GM19452 (cell line): ENCODE data around the gene MICAL2.
"Not testable (repeated sequence)": the region's sequence is repeated elsewhere in the genome, so short reads cannot be mapped to it uniquely, and the experiment has no call there.

Experiments
- ATAC-seq: cut with Tn5 transposase; IDR thresholded peaks from one replicate; pipeline ENCODE4 v1.9.1; 2021; ENCODE audit not compliant: unreplicated experiment

Gene MICAL2

DNA sequence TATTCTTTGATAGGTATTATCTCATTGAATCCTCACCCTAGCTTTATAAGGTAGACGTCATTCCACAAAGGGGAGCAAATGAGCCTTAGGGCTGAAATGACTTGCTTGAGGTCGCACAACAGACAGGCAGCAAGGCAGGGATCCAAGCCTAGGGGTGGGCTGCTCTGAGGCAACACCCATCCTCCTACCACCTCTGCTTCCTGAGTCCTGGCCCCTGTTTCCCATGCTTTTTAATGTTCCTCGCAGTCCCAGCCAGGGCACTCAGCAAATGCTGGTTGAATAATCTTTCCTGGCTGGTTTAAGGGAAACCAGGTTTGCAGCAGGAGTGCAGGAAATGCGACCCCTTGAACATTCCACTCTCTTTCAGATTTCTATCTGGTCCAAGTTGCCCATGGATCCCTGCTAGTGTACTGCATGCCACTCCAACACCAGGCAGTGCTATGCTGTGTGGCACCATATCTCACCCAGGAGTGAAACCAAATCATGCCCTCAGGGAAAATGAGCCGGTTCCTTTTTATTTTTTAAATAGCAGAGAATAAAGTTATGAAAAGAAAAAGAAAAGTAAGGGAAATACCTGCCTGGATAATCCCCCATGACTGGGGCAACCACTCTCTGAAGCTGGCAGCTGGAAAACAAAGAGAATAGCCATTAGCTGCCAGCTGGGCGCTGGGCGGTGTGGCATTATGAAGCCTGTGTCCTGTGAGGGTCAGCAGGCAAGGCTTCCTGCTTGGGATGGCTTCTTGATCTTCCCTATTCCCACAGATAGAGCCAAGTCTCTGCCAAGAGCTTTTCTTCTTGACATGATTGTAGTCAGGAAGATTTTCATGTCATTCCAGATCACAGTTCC, 21.8 kb downstream of the MICAL2 start:
- ATAC-seq, result no peak

- no peak for ATAC-seq
Measured at GRCh38 chr11:12132790-12133145, 22.4 kb downstream of the MICAL2 start.

DNA sequence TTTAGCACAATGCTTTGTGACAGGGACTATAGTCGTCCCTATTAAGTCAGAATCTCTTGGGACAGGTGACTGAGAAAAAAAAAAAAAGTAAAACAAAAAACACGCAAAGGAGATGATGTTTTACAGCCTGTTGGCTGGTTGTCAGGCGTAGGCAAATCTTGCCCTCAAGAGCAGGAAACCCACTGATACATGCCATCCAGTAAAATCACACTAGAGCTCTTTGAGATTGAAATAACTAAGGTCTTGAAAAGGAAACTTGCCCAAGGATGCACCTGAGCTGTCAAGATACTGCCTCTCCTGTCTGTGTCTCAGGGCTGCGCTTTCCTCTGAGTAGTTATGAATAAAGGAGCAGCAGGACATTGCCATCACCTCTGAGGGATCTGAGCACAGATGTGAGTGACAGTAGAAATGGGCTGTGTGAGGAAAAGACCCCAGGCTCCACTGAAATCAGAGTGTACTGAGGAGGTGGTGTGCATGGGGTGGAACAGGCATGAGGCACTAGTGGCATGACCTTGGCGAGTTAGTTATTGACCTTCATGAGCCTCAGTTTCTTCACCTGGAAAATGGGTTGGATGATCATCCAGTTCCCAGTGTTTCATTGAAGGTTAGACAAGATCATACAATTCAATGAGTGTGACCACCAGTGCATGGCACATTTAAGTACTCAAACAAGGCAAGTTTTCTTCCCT, 23.3 kb downstream of the MICAL2 start:
- no peak for ATAC-seq

DNA sequence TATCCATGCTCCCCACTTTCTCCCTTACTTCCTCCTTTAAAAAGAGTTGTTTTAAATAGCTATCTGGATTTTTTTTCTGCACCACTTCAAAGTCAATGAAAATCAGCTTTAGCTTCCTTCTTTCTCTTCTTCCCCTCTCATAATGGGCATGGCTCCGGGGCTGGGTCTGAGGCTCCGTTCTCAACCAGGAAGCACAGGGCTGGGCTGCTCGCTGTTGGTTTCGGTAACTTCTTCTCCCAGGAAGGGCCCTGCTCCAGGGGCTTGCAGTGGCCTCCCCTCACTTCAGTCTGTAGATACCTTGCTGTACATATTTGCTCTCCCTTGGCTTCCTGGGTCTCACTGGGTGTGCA, 23.8 kb downstream of the MICAL2 start:
- no peak for ATAC-seq

- ATAC-seq, result no peak
Measured at GRCh38 chr11:12135185-12135584, 24.8 kb downstream of the MICAL2 start.

GRCh38 chr11:12137005-12137690, 26.8 kb downstream of the MICAL2 start:
- no peak for ATAC-seq

- ATAC-seq, result no peak
Measured at GRCh38 chr11:12137938-12138731, 27.7 kb downstream of the MICAL2 start.

DNA sequence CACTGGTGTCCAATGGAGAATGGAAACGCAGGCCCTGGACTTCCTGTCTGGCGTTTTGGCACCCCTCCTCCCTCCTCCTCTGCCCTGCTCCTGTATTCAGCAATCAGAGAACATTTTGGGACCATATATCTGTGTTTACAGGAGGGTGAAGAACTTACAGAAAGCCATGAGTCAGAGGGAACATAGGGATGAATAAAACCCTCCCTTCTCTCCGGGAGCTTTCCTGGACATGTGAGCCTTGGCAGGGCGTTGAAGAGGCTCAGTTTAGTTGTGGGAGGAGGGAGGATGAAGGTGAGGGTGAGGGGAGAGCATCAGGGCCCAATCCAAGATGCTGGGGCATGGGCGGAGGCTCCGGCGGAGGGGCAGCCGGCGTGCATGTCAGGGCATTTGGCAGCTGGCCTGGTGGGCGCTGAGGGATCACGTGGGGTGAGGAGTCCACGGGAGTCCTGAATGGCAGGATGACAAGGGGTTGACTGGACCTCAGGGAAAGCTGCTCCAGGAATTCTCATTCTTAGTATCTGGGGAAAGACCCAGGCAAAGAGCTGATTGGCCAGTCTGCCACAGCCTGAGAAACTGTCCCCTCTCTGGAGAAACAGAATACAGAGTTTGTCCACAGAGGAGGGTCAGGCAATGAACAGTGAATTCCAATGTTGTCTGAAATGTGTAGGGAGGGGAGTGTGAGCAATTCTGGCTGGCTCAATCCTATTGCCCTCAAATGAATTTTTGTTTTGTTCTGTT, 28.9 kb downstream of the MICAL2 start:
- no peak for ATAC-seq

GRCh38 chr11:12140186-12140793, 29.9 kb downstream of the MICAL2 start:
- ATAC-seq, result no peak

GRCh38 chr11:12141283-12141682, 30.9 kb downstream of the MICAL2 start:
- ATAC-seq, result no peak

DNA sequence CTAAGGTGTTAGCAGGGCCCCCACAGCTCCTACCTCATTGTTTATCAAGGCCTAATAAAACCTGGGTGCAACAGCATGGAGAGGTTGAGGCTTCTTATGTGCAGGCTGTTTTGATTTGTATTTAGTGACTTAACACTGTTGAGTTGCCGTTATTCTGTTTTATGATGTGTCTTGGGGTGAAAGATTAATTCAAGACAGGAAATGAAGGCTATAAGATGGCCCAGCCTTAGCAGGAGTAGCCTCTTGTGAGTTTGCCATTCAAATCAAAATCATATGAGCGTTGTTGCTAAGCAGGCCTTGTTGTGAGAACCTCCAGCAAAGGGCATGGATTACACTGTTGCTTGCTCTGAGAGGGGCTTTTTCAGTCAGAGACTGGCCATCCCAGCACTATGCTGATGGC, 31.8 kb downstream of the MICAL2 start:
- ATAC-seq, result no peak

DNA sequence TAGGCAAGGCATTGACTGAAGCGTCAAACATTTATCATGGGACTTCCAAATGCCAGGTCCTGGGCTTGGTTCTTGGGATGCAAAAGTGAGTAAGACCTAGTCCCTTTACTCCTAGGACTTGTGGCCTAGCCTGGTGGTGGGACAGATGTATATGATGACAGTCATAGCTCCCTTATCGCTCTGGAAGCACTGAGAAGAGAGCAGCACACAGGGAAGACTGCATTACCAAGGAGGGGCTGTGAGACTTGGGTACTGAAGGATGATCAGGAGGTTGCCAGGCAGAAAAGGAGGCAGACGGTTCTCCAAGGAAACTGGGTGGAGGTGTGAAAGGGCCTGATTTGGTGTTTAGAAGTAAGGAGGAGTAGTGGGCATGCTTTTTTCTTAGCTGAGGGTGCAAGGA, 32.5 kb downstream of the MICAL2 start:
- no peak for ATAC-seq

DNA sequence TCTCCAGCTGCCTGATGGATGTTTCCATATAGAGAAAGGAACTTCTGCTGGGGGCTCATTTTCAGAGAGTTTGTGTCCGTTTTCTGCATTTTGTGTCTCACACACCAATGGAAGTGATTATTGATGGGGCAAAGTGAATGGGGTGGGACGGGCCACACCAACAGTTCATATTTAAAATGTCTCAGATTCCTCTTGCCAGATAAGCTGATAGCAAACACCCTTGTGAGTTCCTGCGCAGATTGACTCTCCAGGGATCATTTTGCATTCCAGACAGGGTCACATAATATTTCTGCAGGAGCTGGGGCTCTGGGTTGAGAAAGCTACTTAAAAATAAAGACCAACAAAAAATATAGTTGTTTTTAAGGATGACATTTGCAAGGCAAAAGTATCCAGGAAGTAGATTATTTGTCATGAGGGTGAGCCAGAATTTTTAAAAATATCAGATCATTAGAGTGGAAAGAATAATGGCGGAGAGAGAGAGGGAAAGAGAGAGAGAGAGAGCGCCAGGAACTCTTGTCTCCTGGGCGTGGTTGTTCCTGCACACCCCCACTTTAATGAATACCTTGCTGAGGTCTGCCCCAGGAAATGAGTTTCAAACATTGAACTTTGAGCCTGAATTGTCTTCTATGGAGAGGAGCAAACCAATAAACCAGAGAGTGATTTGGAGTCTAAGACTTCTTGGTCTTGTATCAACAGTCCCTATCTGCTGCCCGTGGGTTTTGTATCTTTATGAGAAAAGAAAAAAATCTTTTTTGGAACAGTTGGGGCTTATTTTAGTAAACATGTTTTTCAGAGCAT, 33.3 kb downstream of the MICAL2 start:
- no peak for ATAC-seq

- ATAC-seq, result no peak
Measured at GRCh38 chr11:12144330-12145174, 34.2 kb downstream of the MICAL2 start.

GRCh38 chr11:12146678-12147077, 36.3 kb downstream of the MICAL2 start:
- not testable (repeated sequence) for ATAC-seq

- no peak for ATAC-seq
Measured at GRCh38 chr11:12147827-12148226, 37.4 kb downstream of the MICAL2 start.

DNA sequence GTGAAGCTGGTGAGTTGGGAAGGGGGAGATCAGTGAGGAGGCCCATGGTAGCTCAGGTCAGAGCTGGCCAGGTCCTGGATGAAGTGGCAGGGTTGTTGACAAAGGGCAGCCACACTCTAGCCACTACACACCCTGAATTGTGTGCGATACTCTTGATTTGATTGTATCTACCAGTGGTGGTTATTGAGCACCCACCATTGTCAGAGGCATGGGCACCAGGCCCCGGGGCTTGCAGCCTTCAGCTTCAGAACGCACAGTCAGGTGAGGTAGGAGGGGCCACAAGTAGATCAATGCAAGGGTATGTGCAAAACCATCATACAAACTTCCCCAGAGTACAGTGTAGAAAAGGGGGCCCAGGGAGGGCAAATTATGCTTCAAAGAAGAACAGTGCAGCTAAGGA, 38.1 kb downstream of the MICAL2 start:
- no peak for ATAC-seq

GRCh38 chr11:12148882-12149281, 38.5 kb downstream of the MICAL2 start:
- ATAC-seq, result no peak
